Keratinocyte (primary cell): ENCODE measurements around the gene KCNC2. TPM values are rescaled to one million over a fixed set of nuclear protein-coding genes. Genes with fewer than 3 reads are reported as not detected.

Experiments
- DNase-seq: peaks from one replicate; pipeline ENCODE4 v3.0.0-alpha.2; 2011; ENCODE audit warnings: low read depth, missing footprints, low spot score
- FAIRE-seq: peaks from 2 replicates; lab custom pipeline; 2011; peaks lifted over from hg19 to GRCh38; lab: Jason Lieb, UNC
- H2AFZ ChIP-seq: 2 replicates; pipeline ENCODE4 v1.6.0; 2012; ENCODE audit warnings: low read length, control low read depth, inconsistent platforms; ENCODE audit not compliant: control insufficient read depth
- H3K27ac ChIP-seq: 2 replicates; pipeline ENCODE4 v1.5.1; 2011; ENCODE audit warnings: low read length; ENCODE audit not compliant: control insufficient read depth, insufficient read depth
- H3K27me3 ChIP-seq: 3 replicates; pipeline ENCODE4 v1.6.0; 2011; ENCODE audit warnings: low read length; ENCODE audit not compliant: control insufficient read depth, insufficient read depth; ENCODE audit errors: extremely low read depth
- H3K36me3 ChIP-seq, 2 experiments: 2 replicates in 1 of 2; 3 replicates in 1 of 2; pipeline ENCODE4 v1.5.1; 2011; ENCODE audit warnings: low read length in 2 of 2, mild to moderate bottlenecking in 1 of 2; ENCODE audit not compliant: control insufficient read depth in 2 of 2, insufficient read depth in 2 of 2; ENCODE audit errors: extremely low read depth in 1 of 2
- H3K4me1 ChIP-seq: 3 replicates; pipeline ENCODE4 v1.5.1; 2011; ENCODE audit warnings: low read length; ENCODE audit not compliant: control insufficient read depth, insufficient read depth; ENCODE audit errors: extremely low read depth
- H3K4me2 ChIP-seq: 3 replicates; pipeline ENCODE4 v1.6.0; 2011; ENCODE audit warnings: low read depth, low read length; ENCODE audit not compliant: control insufficient read depth, insufficient read depth; ENCODE audit errors: extremely low read depth
- H3K4me3 ChIP-seq, 3 experiments: fragments of 200-600 bp in 1 of 3; sonication (generic) in 1 of 3; 2 replicates in 2 of 3; 3 replicates in 1 of 3; pipeline ENCODE4 v1.5.1; 2011 to 2016; ENCODE audit warnings: low read length in 3 of 3, mild to moderate bottlenecking in 3 of 3, control low read depth in 2 of 3, inconsistent platforms in 1 of 3, low read depth in 1 of 3, mixed read lengths in 1 of 3, mixed run types in 1 of 3, moderate library complexity in 1 of 3; ENCODE audit not compliant: control insufficient read depth in 2 of 3, insufficient read depth in 2 of 3; ENCODE audit errors: extremely low read depth in 1 of 3
- H3K79me2 ChIP-seq: 2 replicates; pipeline ENCODE4 v1.6.0; 2012; ENCODE audit warnings: low read length; ENCODE audit not compliant: control insufficient read depth, insufficient read depth
- H3K9ac ChIP-seq: 3 replicates; pipeline ENCODE4 v1.6.0; 2011; ENCODE audit warnings: low read length; ENCODE audit not compliant: control insufficient read depth, insufficient read depth; ENCODE audit errors: extremely low read depth
- H3K9me1 ChIP-seq: 3 replicates; pipeline ENCODE4 v1.6.0; 2011; ENCODE audit warnings: low read length; ENCODE audit not compliant: control insufficient read depth, insufficient read depth; ENCODE audit errors: extremely low read depth
- H3K9me3 ChIP-seq: 2 replicates; pipeline ENCODE4 v1.5.1; 2012; ENCODE audit warnings: low read depth, low read length; ENCODE audit not compliant: control insufficient read depth
- H4K20me1 ChIP-seq: 3 replicates; pipeline ENCODE4 v1.6.0; 2011; ENCODE audit warnings: low read length; ENCODE audit not compliant: control insufficient read depth, insufficient read depth; ENCODE audit errors: extremely low read depth
- CTCF ChIP-seq, 3 experiments: IDR thresholded peaks in 1 of 3; conservative IDR thresholded peaks in 1 of 3; optimal IDR thresholded peaks in 1 of 3; 2 replicates in 2 of 3; 3 replicates in 1 of 3; pipeline versions ENCODE3 to v1.5.1; 2011; ENCODE audit warnings: low read length in 3 of 3, mild to moderate bottlenecking in 3 of 3, moderate library complexity in 2 of 3, control low read depth in 1 of 3, inconsistent platforms in 1 of 3; ENCODE audit not compliant: insufficient read depth in 2 of 3; ENCODE audit errors: extremely low read depth in 1 of 3
- EZH2 ChIP-seq: IDR thresholded peaks from one replicate; pipeline ENCODE4 v1.6.1; 2012; ENCODE audit warnings: inconsistent platforms, mild to moderate bottlenecking, low read length, moderate library complexity
- dilution Hi-C: fragments of 300-500 bp; cut with MboI; formaldehyde crosslinking; loops from one replicate; pipeline ENCODE4 v1.7.0; 2020; ENCODE audit warnings: low sequenced_read_pairs; ENCODE audit not compliant: extremely low pct_ligation_motif_present
- polyA plus RNA-seq, 5 experiments: library from polyadenylated mRNA; depleted of rRNA in 3 of 5; stranded (reverse) in 3 of 5; stranded (forward) in 1 of 5; unstranded in 1 of 5; fragments of >200 nt; gene quantifications; 1 replicate in 1 of 5; 2 replicates in 3 of 5; 3 replicates in 1 of 5; pipeline versions ENCODE4 v1.2.1 to v1.2.3, GENCODE V29; 2011 to 2012; ENCODE audit warnings: missing spikeins in 2 of 5, low read depth in 1 of 5, low replicate concordance in 1 of 5

Gene KCNC2
- polyA plus RNA-seq, 1 donor (not counting 4 experiments of a cell fraction or from before 2014, with no cell fraction given) = not detected

- Histone ChIP-seq H3K79me2 (no peaks in the 10 kb centered on the region), H3K9me1 (no peaks in the 10 kb centered on the region), H3K9me3 (no peaks in the 10 kb centered on the region), H3K4me1 (no peaks in the 10 kb centered on the region), H2AFZ (no peak overlapping the region), H3K4me2 (no peak overlapping the region), H3K27ac (no peak overlapping the region), H3K4me3 (no peak overlapping the region), H3K9ac (no peak overlapping the region), H3K27me3 (no peaks in the 10 kb centered on the region), H4K20me1 (no peaks in the 10 kb centered on the region), H3K36me3 (no peaks in the 10 kb centered on the region)
- dilution Hi-C loops = no loop called here
- TF ChIP-seq EZH2 = no peak
- TF ChIP-seq CTCF (optimal IDR thresholded peaks at IDR 0.05 in 1 of 3, IDR thresholded peaks at IDR 0.05 in 1 of 3, conservative IDR thresholded peaks at IDR 0.05 in 1 of 3; ENCODE audit: extremely low read depth in 1 of 3, insufficient read depth in 2 of 3, low read length in 3 of 3) = no peak
- DNase-seq (no peak), FAIRE-seq (no peak)
Measured at GRCh38 chr12:75086091-75087038, 123.3 kb downstream of the KCNC2 start.

GRCh38 chr12:75081305-75081704, 128.3 kb downstream of the KCNC2 start:
- no peak overlapping the region for H2AFZ ChIP-seq
- H3K9me1 ChIP-seq = no peaks in the 10 kb centered on the region
- H3K27me3 ChIP-seq = no peaks in the 10 kb centered on the region
- H3K4me1 ChIP-seq = no peaks in the 10 kb centered on the region
- TF ChIP-seq CTCF (optimal IDR thresholded peaks at IDR 0.05 in 1 of 3, IDR thresholded peaks at IDR 0.05 in 1 of 3, conservative IDR thresholded peaks at IDR 0.05 in 1 of 3; ENCODE audit: extremely low read depth in 1 of 3, insufficient read depth in 2 of 3, low read length in 3 of 3) (no peak), EZH2 (no peak)
- no peaks in the 10 kb centered on the region for H3K9me3 ChIP-seq
- no peak overlapping the region for H3K4me2 ChIP-seq
- no peak overlapping the region for H3K9ac ChIP-seq
- dilution Hi-C loops = no loop called here
- H4K20me1 ChIP-seq = no peaks in the 10 kb centered on the region
- DNase-seq = no peak
- no peak for FAIRE-seq
- no peaks in the 10 kb centered on the region for H3K36me3 ChIP-seq
- no peaks in the 10 kb centered on the region for H3K79me2 ChIP-seq
- H3K4me3 ChIP-seq = no peak overlapping the region
- no peak overlapping the region for H3K27ac ChIP-seq
